IMR-90 (cell line): ENCODE data around the gene EPB41L4A. TPM values are rescaled to one million over a fixed set of nuclear protein-coding genes. Genes with fewer than 3 reads are reported as not detected.

ENCODE experiments used
- ATAC-seq: fragments of 200-7000 bp; cut with Tn5 transposase; 2 replicates; pipeline ENCODE4 v1.9.1; 2020; ENCODE audit warnings: low read depth, mild to moderate bottlenecking, moderate library complexity
- BruUV-seq: library from RNA; stranded (reverse); fragments of 400-500 nt; replicated peaks from 2 replicates; lab custom pipeline; 2021; lab: Mats Ljungman, UMichigan
- CTCF ChIA-PET: fragments of 300-600 bp; formaldehyde crosslinking; extraction: SDS; loops from one replicate; lab custom pipeline; 2021; ENCODE audit warnings: antibody characterized with exemption; lab: Yijun Ruan, JAX
- POLR2A ChIA-PET: fragments of 300-600 bp; sonication (Branson Sonifier 250); formaldehyde crosslinking; loops from one replicate; lab custom pipeline; 2022; ENCODE audit warnings: antibody characterized with exemption; ENCODE audit not compliant: unreplicated experiment; lab: Charles Lee
- DNase-seq: peaks from one replicate; pipeline ENCODE4 v3.0.0; 2013
- H2AFZ ChIP-seq: replicated peaks from 2 replicates; pipeline ENCODE3; 2013; ENCODE audit warnings: low read length, mild to moderate bottlenecking; ENCODE audit not compliant: poor library complexity
- H2AK5ac ChIP-seq: 2 replicates; pipeline ENCODE4 v1.6.1; 2013; ENCODE audit warnings: low read depth, low read length, inconsistent platforms
- H2AK9ac ChIP-seq: replicated peaks from 2 replicates; pipeline ENCODE3; 2013; ENCODE audit warnings: mild to moderate bottlenecking, low read depth, low read length, moderate library complexity; ENCODE audit not compliant: poor library complexity
- H2BK120ac ChIP-seq: 2 replicates; pipeline ENCODE4 v1.6.1; 2013; ENCODE audit warnings: low read depth, low read length, inconsistent platforms
- H2BK15ac ChIP-seq: 3 replicates; pipeline ENCODE4 v1.6.1; 2013; ENCODE audit warnings: low read depth, low read length, inconsistent platforms
- H2BK20ac ChIP-seq: 2 replicates; pipeline ENCODE4 v1.6.1; 2013; ENCODE audit warnings: low read depth, mild to moderate bottlenecking, inconsistent platforms, low read length, moderate library complexity
- H2BK5ac ChIP-seq: 2 replicates; pipeline ENCODE4 v1.6.1; 2013; ENCODE audit warnings: mild to moderate bottlenecking, low read depth, low read length, inconsistent platforms; ENCODE audit not compliant: poor library complexity, severe bottlenecking
- H3K14ac ChIP-seq: replicated peaks from 2 replicates; pipeline ENCODE4 v1.6.1; 2013; ENCODE audit warnings: low read depth, low read length, inconsistent platforms
- H3K18ac ChIP-seq: 2 replicates; pipeline ENCODE4 v1.6.1; 2013; ENCODE audit warnings: low read depth, low read length, control low read depth
- H3K23ac ChIP-seq: 2 replicates; pipeline ENCODE4 v1.6.1; 2013; ENCODE audit warnings: low read depth, low read length, inconsistent platforms
- H3K27ac ChIP-seq: 2 replicates; pipeline ENCODE4 v1.5.1; 2013; ENCODE audit warnings: mild to moderate bottlenecking, control low read depth, low read length; ENCODE audit not compliant: insufficient read depth
- H3K27me3 ChIP-seq: 2 replicates; pipeline ENCODE4 v1.6.1; 2013; ENCODE audit warnings: low read length; ENCODE audit not compliant: control insufficient read depth, insufficient read depth
- H3K36me3 ChIP-seq: 2 replicates; pipeline ENCODE4 v1.6.1; 2013; ENCODE audit warnings: low read length, mixed read lengths; ENCODE audit not compliant: control insufficient read depth, insufficient read depth
- H3K4ac ChIP-seq: 2 replicates; pipeline ENCODE4 v1.6.1; 2013; ENCODE audit warnings: low read depth, low read length, inconsistent platforms
- H3K4me1 ChIP-seq: 2 replicates; pipeline ENCODE4 v1.6.1; 2013; ENCODE audit warnings: low read length, mixed read lengths; ENCODE audit not compliant: control insufficient read depth, insufficient read depth
- H3K4me2 ChIP-seq: 2 replicates; pipeline ENCODE4 v1.6.1; 2013; ENCODE audit warnings: low read depth, mild to moderate bottlenecking, control low read depth, low read length, moderate library complexity
- H3K4me3 ChIP-seq: 2 replicates; pipeline ENCODE4 v1.5.1; 2013; ENCODE audit warnings: low read depth, mild to moderate bottlenecking, control low read depth, low read length, moderate library complexity; ENCODE audit not compliant: insufficient read depth
- H3K56ac ChIP-seq: 2 replicates; pipeline ENCODE4 v1.6.1; 2013; ENCODE audit warnings: low read length, inconsistent platforms; ENCODE audit not compliant: insufficient read depth; ENCODE audit errors: extremely low read depth
- H3K79me1 ChIP-seq, 2 experiments: 2 replicates each; pipeline ENCODE4 v1.6.1; 2013; ENCODE audit warnings: low read length in 2 of 2, inconsistent platforms in 1 of 2, low read depth in 1 of 2
- H3K9ac ChIP-seq: 2 replicates; pipeline ENCODE4 v1.6.1; 2013; ENCODE audit warnings: low read depth, low read length, control low read depth
- H3K9me1 ChIP-seq: 2 replicates; pipeline ENCODE4 v1.6.1; 2013; ENCODE audit warnings: low read length, inconsistent platforms; ENCODE audit not compliant: insufficient read depth
- H3K9me3 ChIP-seq: 2 replicates; pipeline ENCODE4 v1.6.1; 2013; ENCODE audit warnings: low read length; ENCODE audit not compliant: control insufficient read depth, insufficient read depth
- H4K20me1 ChIP-seq: 2 replicates; pipeline ENCODE4 v1.6.1; 2013; ENCODE audit warnings: low read length, inconsistent platforms; ENCODE audit not compliant: insufficient read depth
- H4K5ac ChIP-seq: 2 replicates; pipeline ENCODE4 v1.6.1; 2013; ENCODE audit warnings: mild to moderate bottlenecking, low read depth, low read length, control low read depth
- H4K8ac ChIP-seq, 2 experiments: 2 replicates each; pipeline ENCODE4 v1.6.1; 2013; ENCODE audit warnings: low read depth in 2 of 2, low read length in 2 of 2, control low read depth in 1 of 2, inconsistent platforms in 1 of 2
- H4K91ac ChIP-seq: 2 replicates; pipeline ENCODE4 v1.6.1; 2013; ENCODE audit warnings: low read depth, low read length, inconsistent platforms; ENCODE audit not compliant: insufficient read depth
- BHLHE40 ChIP-seq: fragments of 150-350 bp; IDR thresholded peaks from 2 replicates; pipeline ENCODE4 v1.6.1; 2016; ENCODE audit warnings: mild to moderate bottlenecking, low read depth, low read length
- CEBPB ChIP-seq: IDR thresholded peaks from 2 replicates; pipeline ENCODE4 v1.6.1; 2012; ENCODE audit warnings: low read depth, low read length, improper control_type of control experiment
- CHD1 ChIP-seq: IDR thresholded peaks from 2 replicates; pipeline ENCODE4 v1.6.1; 2012; ENCODE audit warnings: low read depth, low read length, improper control_type of control experiment
- MAFK ChIP-seq: IDR thresholded peaks from 2 replicates; pipeline ENCODE4 v1.6.1; 2012; ENCODE audit warnings: low read depth, low read length, improper control_type of control experiment
- MAZ ChIP-seq: IDR thresholded peaks from 2 replicates; pipeline ENCODE4 v1.6.1; 2012; ENCODE audit warnings: low read depth, mild to moderate bottlenecking, low read length, improper control_type of control experiment, moderate library complexity, borderline replicate concordance
- NFE2L2 ChIP-seq: fragments of 150-350 bp; IDR thresholded peaks from 2 replicates; pipeline ENCODE4 v1.6.1; 2016; ENCODE audit warnings: low read depth, mild to moderate bottlenecking, low read length
- POLR2A ChIP-seq: IDR thresholded peaks from 2 replicates; pipeline ENCODE4 v1.6.1; 2012; ENCODE audit warnings: mild to moderate bottlenecking, low read depth, low read length
- RCOR1 ChIP-seq: IDR thresholded peaks from 2 replicates; pipeline ENCODE4 v1.6.1; 2012; ENCODE audit warnings: mild to moderate bottlenecking, low read length, improper control_type of control experiment; ENCODE audit not compliant: insufficient replicate concordance
- RFX5 ChIP-seq: IDR thresholded peaks from 2 replicates; pipeline ENCODE4 v1.8.0; 2012; ENCODE audit warnings: low read depth, mild to moderate bottlenecking, low read length, moderate library complexity
- SMC3 ChIP-seq: fragments of 150-350 bp; IDR thresholded peaks from 2 replicates; pipeline ENCODE4 v1.6.1; 2016; ENCODE audit warnings: low read depth, mild to moderate bottlenecking, antibody characterized with exemption, low read length, moderate library complexity
- WGBS, 2 experiments: methylation state at CpG; one replicate each; pipeline versions ENCODE4 v1.1.5 to v1.1.7; 2013; ENCODE audit warnings: missing lambda C conversion rate in 2 of 2; ENCODE audit not compliant: insufficient read length in 1 of 2; ENCODE audit errors: extremely low coverage in 2 of 2; 5-methylcytosine and 5-hydroxymethylcytosine counted together
- dilution Hi-C: fragments of 300-500 bp; cut with HindIII; formaldehyde crosslinking; loops from one replicate; pipeline ENCODE4 v1.14.3; 2018; ENCODE audit warnings: low sequenced_read_pairs; ENCODE audit not compliant: unreplicated experiment
- in situ Hi-C: fragments of 300-500 bp; cut with MboI; formaldehyde crosslinking; loops from 3 replicates; pipeline ENCODE4 v1.14.3; 2019; ENCODE audit warnings: low sequenced_read_pairs, inconsistent platforms, mixed read lengths
- intact Hi-C: fragments of 100-400 bp; cut with micrococcal nuclease; formaldehyde crosslinking; loops from 2 replicates; pipeline ENCODE4 v1.10.0; 2022
- polyA plus RNA-seq, 3 experiments: library from polyadenylated mRNA; depleted of rRNA; stranded (reverse); fragments of >200 nt; gene quantifications; 2 replicates each; pipeline ENCODE4 v1.2.3, GENCODE V29; 2012; ENCODE audit warnings: low replicate concordance in 1 of 3
- total RNA-seq: library from RNA; depleted of rRNA; stranded (reverse); fragments of >200 nt; gene quantifications from 2 replicates; pipeline ENCODE4 v1.2.3, GENCODE V29; 2012
- TF ChIP-seq, protein P1 (sequence below): fragments of 150-350 bp; IDR thresholded peaks from 2 replicates; pipeline ENCODE4 v1.6.1; 2017; ENCODE audit warnings: mild to moderate bottlenecking, antibody characterized with exemption, low read length, low read depth

Gene EPB41L4A
- total and polyA plus RNA-seq, 2 of the 4 experiments (the other 2 are of a cell fraction), result under 0.01 to 0.02 TPM

DNA sequence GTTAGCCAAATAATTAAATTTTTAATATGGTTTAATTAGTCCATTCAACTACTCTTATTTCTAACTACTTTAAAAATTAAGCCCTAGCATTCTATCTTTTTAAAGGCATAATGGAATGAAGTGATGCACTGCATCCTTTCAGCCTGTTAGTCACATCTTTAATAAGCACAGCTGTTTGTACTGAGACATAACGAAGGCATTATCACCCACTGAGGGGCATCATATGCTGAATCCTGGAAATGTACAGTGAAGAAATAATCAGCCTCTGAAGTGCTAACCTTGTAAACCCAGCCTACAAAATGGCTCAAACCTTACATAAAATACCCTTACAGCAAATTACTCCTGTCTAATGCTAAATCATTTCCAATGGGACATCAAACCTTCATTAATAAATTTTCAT is 33.1 kb downstream of the EPB41L4A start:
- ChIA-PET POLR2A (no interaction called here), CTCF (no interaction called here)
- Histone ChIP-seq H3K36me3 (no peaks in the 10 kb centered on the region), H3K9ac (no peak overlapping the region), H3K4me3 (no peak overlapping the region), H2AK9ac (no peak overlapping the region), H3K79me1 (no peaks in the 10 kb centered on the region), H4K8ac (no peak overlapping the region), H3K4me2 (no peak overlapping the region), H3K9me1 (no peaks in the 10 kb centered on the region), H3K9me3 (no peaks in the 10 kb centered on the region), H3K14ac (no peak overlapping the region), H3K18ac (no peak overlapping the region), H2BK5ac (no peak overlapping the region), H2AFZ (no peak overlapping the region), H3K27ac (no peak overlapping the region), H2AK5ac (no peak overlapping the region), H4K20me1 (no peaks in the 10 kb centered on the region), H3K4me1 (no peaks in the 10 kb centered on the region), H2BK20ac (no peak overlapping the region), H2BK120ac (no peak overlapping the region), H3K23ac (no peak overlapping the region), H3K56ac (no peak overlapping the region), H4K91ac (no peak overlapping the region), H4K5ac (no peak overlapping the region), H3K27me3 (no peaks in the 10 kb centered on the region; the same call in 1 of the 2 replicates), H3K4ac (no peak overlapping the region), H2BK15ac (no peak overlapping the region)
- ATAC-seq (no peak), DNase-seq (no peak)
- BruUV-seq, result no TSS peak
- in situ Hi-C loops, result no loop called here
- TF ChIP-seq MAFK (no peak), CEBPB (no peak), SMC3 (no peak), RCOR1 (no peak), POLR2A (no peak), CHD1 (no peak), RFX5 (no peak), BHLHE40 (no peak), NFE2L2 (no peak), MAZ (no peak)
- TF ChIP-seq, protein P1, sequence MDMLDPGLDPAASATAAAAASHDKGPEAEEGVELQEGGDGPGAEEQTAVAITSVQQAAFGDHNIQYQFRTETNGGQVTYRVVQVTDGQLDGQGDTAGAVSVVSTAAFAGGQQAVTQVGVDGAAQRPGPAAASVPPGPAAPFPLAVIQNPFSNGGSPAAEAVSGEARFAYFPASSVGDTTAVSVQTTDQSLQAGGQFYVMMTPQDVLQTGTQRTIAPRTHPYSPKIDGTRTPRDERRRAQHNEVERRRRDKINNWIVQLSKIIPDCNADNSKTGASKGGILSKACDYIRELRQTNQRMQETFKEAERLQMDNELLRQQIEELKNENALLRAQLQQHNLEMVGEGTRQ, result no peak
- dilution Hi-C loops, result no loop called here
- intact Hi-C loops, result no loop called here
- WGBS, 2 experiments, result no CpG with 5 or more reads among the region's 1 CpG
